OCI-LY1 (cell line): ENCODE results near the gene PACRG.

Experiments used
- H2AFZ ChIP-seq: fragments of 200-600 bp; sonication (generic), shearing (Covaris generic); 2 replicates; pipeline ENCODE4 v1.6.0; 2014; ENCODE audit warnings: antibody characterized with exemption, mild to moderate bottlenecking, low read length
- H3F3A ChIP-seq: fragments of 200-600 bp; sonication (generic), shearing (Covaris generic); 2 replicates; pipeline ENCODE4 v1.6.0; 2014; ENCODE audit warnings: mild to moderate bottlenecking, antibody characterized with exemption, low read length, moderate library complexity; ENCODE audit not compliant: insufficient read depth
- H3K27ac ChIP-seq: fragments of 200-600 bp; sonication (generic); 2 replicates; pipeline ENCODE4 v1.5.1; 2014; ENCODE audit warnings: low read length, mixed run types, mild to moderate bottlenecking, low read depth; ENCODE audit not compliant: poor library complexity, severe bottlenecking
- H3K27me3 ChIP-seq: fragments of 200-600 bp; sonication (generic); 2 replicates; pipeline ENCODE4 v1.6.0; 2014; ENCODE audit warnings: antibody characterized with exemption, mild to moderate bottlenecking, low read length, moderate library complexity; ENCODE audit not compliant: insufficient read depth
- H3K36me3 ChIP-seq: fragments of 200-600 bp; sonication (generic); 2 replicates; pipeline ENCODE4 v1.6.1; 2014; ENCODE audit warnings: mild to moderate bottlenecking, antibody characterized with exemption, low read length, moderate library complexity, mixed read lengths; ENCODE audit not compliant: insufficient read depth
- H3K4me1 ChIP-seq: fragments of 200-600 bp; sonication (generic); 2 replicates; pipeline ENCODE4 v1.5.1; 2014; ENCODE audit warnings: mild to moderate bottlenecking, low read length, moderate library complexity; ENCODE audit not compliant: insufficient read depth, severe bottlenecking
- H3K4me2 ChIP-seq: fragments of 200-600 bp; sonication (generic), shearing (Covaris generic); 2 replicates; pipeline ENCODE4 v1.6.1; 2014; ENCODE audit warnings: low read length
- H3K4me3 ChIP-seq: fragments of 200-600 bp; sonication (generic); 2 replicates; pipeline ENCODE4 v1.5.1; 2014; ENCODE audit warnings: low read length, low read depth, mild to moderate bottlenecking, mixed read lengths; ENCODE audit not compliant: poor library complexity, severe bottlenecking
- H3K79me2 ChIP-seq: fragments of 200-600 bp; shearing (Covaris generic); 2 replicates; pipeline ENCODE4 v1.6.1; 2016; ENCODE audit warnings: mixed run types, low read length, mixed read lengths; ENCODE audit not compliant: insufficient read depth
- H3K9ac ChIP-seq: fragments of 200-600 bp; sonication (generic), shearing (Covaris generic); 2 replicates; pipeline ENCODE4 v1.6.1; 2014; ENCODE audit warnings: mild to moderate bottlenecking, low read length, mixed read lengths
- H3K9me2 ChIP-seq: fragments of 200-600 bp; sonication (generic), shearing (Covaris generic); 2 replicates; pipeline ENCODE4 v1.6.1; 2014; ENCODE audit warnings: low read depth, mild to moderate bottlenecking, low read length, mixed read lengths
- H3K9me3 ChIP-seq: fragments of 200-600 bp; shearing (Covaris generic); 2 replicates; pipeline ENCODE4 v1.6.1; 2014; ENCODE audit warnings: low read length, mixed read lengths
- H4K20me1 ChIP-seq: fragments of 200-600 bp; sonication (generic), shearing (Covaris generic); 2 replicates; pipeline ENCODE4 v1.6.0; 2016; ENCODE audit warnings: mild to moderate bottlenecking, low read length; ENCODE audit not compliant: insufficient read depth
- EZH2 ChIP-seq: fragments of 200-600 bp; sonication (generic), shearing (Covaris generic); IDR thresholded peaks from 2 replicates; pipeline ENCODE4 v1.8.0; 2017; ENCODE audit warnings: borderline replicate concordance, mixed run types, mild to moderate bottlenecking, antibody characterized with exemption, low read length, moderate library complexity, mixed read lengths
- TF ChIP-seq, protein P1 (sequence below): fragments of 200-600 bp; sonication (generic), shearing (Covaris generic); IDR thresholded peaks from 2 replicates; pipeline ENCODE4 v1.5.1; 2017; ENCODE audit warnings: mild to moderate bottlenecking, antibody characterized with exemption, low read length, moderate library complexity, mixed read lengths

Gene PACRG

DNA sequence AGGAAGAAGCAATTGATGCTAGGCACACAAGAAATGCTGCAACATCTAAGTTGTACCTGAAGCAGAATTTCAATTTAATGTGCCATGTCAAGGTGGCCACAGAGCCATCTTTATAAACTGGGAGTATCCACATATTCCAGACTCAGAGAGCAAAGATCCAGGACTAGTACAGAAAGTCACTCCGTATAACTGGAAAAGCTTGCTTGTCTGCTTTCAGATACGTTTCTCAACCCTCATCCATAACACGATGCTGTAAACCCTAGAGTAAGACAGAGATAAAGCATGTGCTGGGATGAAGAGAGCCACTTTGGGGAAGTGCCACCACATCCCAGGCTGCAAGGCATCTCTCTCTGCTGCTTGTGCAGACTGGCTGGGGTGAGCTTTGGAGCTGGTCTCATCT, 134.7 kb downstream of the PACRG start:
- no peaks in the 10 kb centered on the region for H3K27me3 ChIP-seq
- H3F3A ChIP-seq = no peaks in the 10 kb centered on the region
- no peaks in the 10 kb centered on the region for H3K9me2 ChIP-seq
- no peaks in the 10 kb centered on the region for H4K20me1 ChIP-seq
- H2AFZ ChIP-seq = no peak overlapping the region
- H3K36me3 ChIP-seq = no peaks in the 10 kb centered on the region
- TF ChIP-seq EZH2 = no peak
- no peaks in the 10 kb centered on the region for H3K4me1 ChIP-seq
- no peak overlapping the region for H3K4me2 ChIP-seq
- H3K9me3 ChIP-seq = no peaks in the 10 kb centered on the region
- H3K4me3 ChIP-seq = no peak overlapping the region
- no peak overlapping the region for H3K9ac ChIP-seq
- H3K79me2 ChIP-seq = no peaks in the 10 kb centered on the region
- H3K27ac ChIP-seq = no peak overlapping the region

GRCh38 chr6:162862941-162863340, 135.2 kb downstream of the PACRG start:
- Histone ChIP-seq H3K9me3 (no peaks in the 10 kb centered on the region), H3K4me2 (no peak overlapping the region), H4K20me1 (no peaks in the 10 kb centered on the region), H3K27me3 (no peaks in the 10 kb centered on the region), H3F3A (no peaks in the 10 kb centered on the region), H3K36me3 (no peaks in the 10 kb centered on the region), H2AFZ (no peak overlapping the region), H3K4me1 (no peaks in the 10 kb centered on the region), H3K9me2 (no peaks in the 10 kb centered on the region), H3K9ac (no peak overlapping the region), H3K27ac (no peak overlapping the region), H3K79me2 (no peaks in the 10 kb centered on the region), H3K4me3 (no peak overlapping the region)
- no peak for TF ChIP-seq EZH2
- TF ChIP-seq, protein P1, sequence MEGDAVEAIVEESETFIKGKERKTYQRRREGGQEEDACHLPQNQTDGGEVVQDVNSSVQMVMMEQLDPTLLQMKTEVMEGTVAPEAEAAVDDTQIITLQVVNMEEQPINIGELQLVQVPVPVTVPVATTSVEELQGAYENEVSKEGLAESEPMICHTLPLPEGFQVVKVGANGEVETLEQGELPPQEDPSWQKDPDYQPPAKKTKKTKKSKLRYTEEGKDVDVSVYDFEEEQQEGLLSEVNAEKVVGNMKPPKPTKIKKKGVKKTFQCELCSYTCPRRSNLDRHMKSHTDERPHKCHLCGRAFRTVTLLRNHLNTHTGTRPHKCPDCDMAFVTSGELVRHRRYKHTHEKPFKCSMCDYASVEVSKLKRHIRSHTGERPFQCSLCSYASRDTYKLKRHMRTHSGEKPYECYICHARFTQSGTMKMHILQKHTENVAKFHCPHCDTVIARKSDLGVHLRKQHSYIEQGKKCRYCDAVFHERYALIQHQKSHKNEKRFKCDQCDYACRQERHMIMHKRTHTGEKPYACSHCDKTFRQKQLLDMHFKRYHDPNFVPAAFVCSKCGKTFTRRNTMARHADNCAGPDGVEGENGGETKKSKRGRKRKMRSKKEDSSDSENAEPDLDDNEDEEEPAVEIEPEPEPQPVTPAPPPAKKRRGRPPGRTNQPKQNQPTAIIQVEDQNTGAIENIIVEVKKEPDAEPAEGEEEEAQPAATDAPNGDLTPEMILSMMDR = no peak

- H3K4me3 ChIP-seq = no peak overlapping the region
- no peak for TF ChIP-seq EZH2
- TF ChIP-seq, protein P1 = no peak
Observed at GRCh38 chr6:162863821-162864220, 136.0 kb downstream of the PACRG start.

GRCh38 chr6:162864911-162865310, 137.1 kb downstream of the PACRG start:
- H3K27ac ChIP-seq = no peak overlapping the region
- no peaks in the 10 kb centered on the region for H3K9me3 ChIP-seq
- no peaks in the 10 kb centered on the region for H3K36me3 ChIP-seq
- no peak overlapping the region for H3K4me3 ChIP-seq
- no peaks in the 10 kb centered on the region for H3K4me1 ChIP-seq
- H3K9me2 ChIP-seq = no peaks in the 10 kb centered on the region
- no peak overlapping the region for H3K4me2 ChIP-seq
- H3F3A ChIP-seq = no peaks in the 10 kb centered on the region
- H2AFZ ChIP-seq = no peak overlapping the region
- H3K79me2 ChIP-seq = no peaks in the 10 kb centered on the region
- H4K20me1 ChIP-seq = no peaks in the 10 kb centered on the region
- TF ChIP-seq, protein P1 = no peak
- no peak for TF ChIP-seq EZH2
- no peak overlapping the region for H3K9ac ChIP-seq
- no peaks in the 10 kb centered on the region for H3K27me3 ChIP-seq

More at GRCh38 chr6:162863821-162864220, 136.0 kb downstream of the PACRG start:
- Histone ChIP-seq H3F3A (no peaks in the 10 kb centered on the region), H3K9me3 (no peaks in the 10 kb centered on the region), H3K36me3 (no peaks in the 10 kb centered on the region), H4K20me1 (no peaks in the 10 kb centered on the region), H2AFZ (no peak overlapping the region), H3K27ac (no peak overlapping the region), H3K4me1 (no peaks in the 10 kb centered on the region), H3K79me2 (no peaks in the 10 kb centered on the region), H3K9me2 (no peaks in the 10 kb centered on the region), H3K27me3 (no peaks in the 10 kb centered on the region), H3K4me2 (no peak overlapping the region), H3K9ac (no peak overlapping the region)
